AG09319 (cell line): ENCODE results near the gene PIK3R2.
"Not testable (repeated sequence)": the region's sequence is repeated elsewhere in the genome, so short reads cannot be mapped to it uniquely, and the experiment has no call there.

Source experiments
- DNase-seq: peaks from one replicate; pipeline ENCODE4 v3.0.0-alpha.2; 2010; ENCODE audit warnings: low read depth; ENCODE audit errors: extremely low read depth
- CTCF ChIP-seq: IDR thresholded peaks from 2 replicates; pipeline ENCODE4 v1.5.1; 2011; ENCODE audit warnings: low read depth, mild to moderate bottlenecking, inconsistent platforms, low read length, moderate library complexity

Gene PIK3R2

GRCh38 chr19:18152817-18153555 lies at the start of gene PIK3R2:
TSS of gene PIK3R2 (plus strand) at chr19:18153163. CDS start at chr19:18155880, 2,717 bp downstream.
- TF ChIP-seq CTCF = no peak
- DNase-seq = peak; percentile 95

- no peak for TF ChIP-seq CTCF
- DNase-seq = no peak
These were observed 48.2 kb upstream of the PIK3R2 start for GRCh38 chr19:18104793-18105131.

GRCh38 chr19:18105259-18105658 lies 47.7 kb upstream of the PIK3R2 start:
- not testable (repeated sequence) for DNase-seq

- no peak for DNase-seq
- TF ChIP-seq CTCF = no peak
These were observed 45.7 kb upstream of the PIK3R2 start for GRCh38 chr19:18107235-18107634.

- DNase-seq = no peak
- no peak for TF ChIP-seq CTCF
These were observed 44.1 kb upstream of the PIK3R2 start for GRCh38 chr19:18108897-18109296.

GRCh38 chr19:18109341-18109732 lies 43.6 kb upstream of the PIK3R2 start:
- no peak for DNase-seq
- TF ChIP-seq CTCF = no peak

GRCh38 chr19:18109733-18110608 lies 43.0 kb upstream of the PIK3R2 start:
- no peak for DNase-seq
- TF ChIP-seq CTCF = no peak
